C4-2B (cell line): Measurements from ENCODE around the gene TBRG1.

Experiments used
- ZFX ChIP-seq: fragments of 450-650 bp; IDR thresholded peaks from 2 replicates; pipeline ENCODE4 v1.6.1; 2017
- TF ChIP-seq, protein P1 (sequence below): fragments of 450-650 bp; conservative IDR thresholded peaks from 2 replicates; pipeline ENCODE4 v1.5.1; 2017; ENCODE audit warnings: mild to moderate bottlenecking

DNA sequence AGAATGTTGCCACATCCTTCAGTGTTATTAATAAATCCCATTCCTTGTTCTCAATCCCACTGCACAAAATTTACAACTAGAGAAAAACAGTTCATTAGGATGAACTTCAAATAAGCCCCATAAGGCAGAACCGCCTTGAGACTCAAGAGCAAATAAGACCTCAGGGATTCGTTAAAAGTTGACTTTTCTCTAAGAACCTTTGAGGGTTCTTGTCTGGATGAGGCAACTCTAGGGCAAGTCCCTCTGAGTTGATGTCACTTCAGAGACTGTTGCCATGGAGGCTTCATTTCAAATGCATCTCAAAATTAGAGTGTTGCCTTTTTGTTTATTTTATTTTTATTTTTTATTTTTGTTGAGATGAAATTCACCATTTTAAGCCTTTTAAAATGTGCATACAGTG, 31.2 kb upstream of the TBRG1 start:
- TF ChIP-seq, protein P1, sequence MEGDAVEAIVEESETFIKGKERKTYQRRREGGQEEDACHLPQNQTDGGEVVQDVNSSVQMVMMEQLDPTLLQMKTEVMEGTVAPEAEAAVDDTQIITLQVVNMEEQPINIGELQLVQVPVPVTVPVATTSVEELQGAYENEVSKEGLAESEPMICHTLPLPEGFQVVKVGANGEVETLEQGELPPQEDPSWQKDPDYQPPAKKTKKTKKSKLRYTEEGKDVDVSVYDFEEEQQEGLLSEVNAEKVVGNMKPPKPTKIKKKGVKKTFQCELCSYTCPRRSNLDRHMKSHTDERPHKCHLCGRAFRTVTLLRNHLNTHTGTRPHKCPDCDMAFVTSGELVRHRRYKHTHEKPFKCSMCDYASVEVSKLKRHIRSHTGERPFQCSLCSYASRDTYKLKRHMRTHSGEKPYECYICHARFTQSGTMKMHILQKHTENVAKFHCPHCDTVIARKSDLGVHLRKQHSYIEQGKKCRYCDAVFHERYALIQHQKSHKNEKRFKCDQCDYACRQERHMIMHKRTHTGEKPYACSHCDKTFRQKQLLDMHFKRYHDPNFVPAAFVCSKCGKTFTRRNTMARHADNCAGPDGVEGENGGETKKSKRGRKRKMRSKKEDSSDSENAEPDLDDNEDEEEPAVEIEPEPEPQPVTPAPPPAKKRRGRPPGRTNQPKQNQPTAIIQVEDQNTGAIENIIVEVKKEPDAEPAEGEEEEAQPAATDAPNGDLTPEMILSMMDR, result no peak
- no peak for TF ChIP-seq ZFX
